NCI-H1694 treated with DMSO at 0.1 percent for 48 hours (cell line): ENCODE measurements around the gene RNU6-9.
A peak's percentile ranks its signal among the peaks of the same experiment; 100 is the strongest.
"Not testable (repeated sequence)": the region's sequence is repeated elsewhere in the genome, so short reads cannot be mapped to it uniquely, and the experiment has no call there.

Source experiments
- DNase-seq: peaks from one replicate; lab custom pipeline; 2025; lab: John Stamatoyannopoulos, UW

The RNU6-9 gene

GRCh38 chr19:861756-862580 lies 31.3 kb upstream of the RNU6-9 start:
- no peak for DNase-seq

GRCh38 chr19:862581-863314 lies 30.5 kb upstream of the RNU6-9 start:
- DNase-seq = no peak

GRCh38 chr19:863315-863620 lies 30.0 kb upstream of the RNU6-9 start:
- no peak for DNase-seq

- no peak for DNase-seq
Measured at GRCh38 chr19:866769-867300, 26.4 kb upstream of the RNU6-9 start.

GRCh38 chr19:867301-867793 lies 25.9 kb upstream of the RNU6-9 start:
- DNase-seq = no peak

- DNase-seq = no peak
Measured at GRCh38 chr19:867855-868457, 25.3 kb upstream of the RNU6-9 start.

GRCh38 chr19:868458-869244 lies 24.6 kb upstream of the RNU6-9 start:
- no peak for DNase-seq

- no peak for DNase-seq
Measured at GRCh38 chr19:869245-870177, 23.8 kb upstream of the RNU6-9 start.

- no peak for DNase-seq
Measured at GRCh38 chr19:870314-870713, 23.0 kb upstream of the RNU6-9 start.

- DNase-seq = peak; percentile 51
Measured at GRCh38 chr19:870963-871401, 22.3 kb upstream of the RNU6-9 start.

- DNase-seq = peak; percentile 7
Measured at GRCh38 chr19:871446-872265, 21.6 kb upstream of the RNU6-9 start.

- DNase-seq = no peak
Measured at GRCh38 chr19:872266-872951, 20.9 kb upstream of the RNU6-9 start.

- DNase-seq = no peak
Measured at GRCh38 chr19:873084-873483, 20.2 kb upstream of the RNU6-9 start.

GRCh38 chr19:873561-874041 lies 19.7 kb upstream of the RNU6-9 start:
- DNase-seq = no peak

GRCh38 chr19:875265-875879 lies 17.9 kb upstream of the RNU6-9 start:
- DNase-seq = no peak

GRCh38 chr19:876089-876488 lies 17.2 kb upstream of the RNU6-9 start:
- no peak for DNase-seq

GRCh38 chr19:876780-877314 lies 16.4 kb upstream of the RNU6-9 start:
- no peak for DNase-seq

GRCh38 chr19:877992-878660 lies 15.2 kb upstream of the RNU6-9 start:
- not testable (repeated sequence) for DNase-seq
